GM19025 (cell line): ENCODE measurements around the gene RNH1.

Experiments used
- ATAC-seq: cut with Tn5 transposase; IDR thresholded peaks from one replicate; pipeline ENCODE4 v1.9.1; 2021; ENCODE audit warnings: mild to moderate bottlenecking, low read depth, moderate library complexity; ENCODE audit not compliant: unreplicated experiment

RNH1 gene

DNA sequence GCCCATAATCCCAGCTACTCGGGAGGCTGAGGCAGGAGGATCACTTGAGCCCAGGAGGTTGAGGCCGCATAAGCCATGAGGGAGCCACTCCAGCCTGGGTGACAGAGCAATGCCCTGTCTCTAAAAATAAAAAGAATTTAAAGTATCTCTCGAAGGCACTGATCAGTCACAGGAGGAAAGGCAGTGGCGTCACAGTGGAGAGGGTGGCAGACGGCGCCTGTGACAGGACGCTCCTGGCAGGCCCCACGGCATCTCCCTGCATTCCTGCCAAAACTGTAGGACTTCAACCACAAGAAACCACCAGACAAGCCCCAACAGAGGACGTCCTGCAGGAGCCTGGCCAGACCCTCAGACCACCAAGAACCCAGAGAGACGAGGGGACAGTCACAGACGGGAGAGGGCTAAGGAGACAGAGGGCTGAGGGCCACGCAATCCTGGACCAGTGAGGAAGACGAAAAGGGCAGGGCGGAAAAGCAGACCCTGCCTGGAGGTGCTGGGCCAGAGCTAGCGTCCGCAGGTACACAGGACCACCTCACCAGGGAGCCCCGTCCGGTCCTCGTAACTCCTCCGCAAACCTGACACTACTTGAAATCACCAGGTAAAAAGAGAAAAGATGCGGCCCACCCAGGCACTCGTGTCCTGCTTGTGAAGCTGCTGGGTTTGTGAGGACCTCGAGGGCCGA is 5.9 kb downstream of the RNH1 start:
- no peak for ATAC-seq

DNA sequence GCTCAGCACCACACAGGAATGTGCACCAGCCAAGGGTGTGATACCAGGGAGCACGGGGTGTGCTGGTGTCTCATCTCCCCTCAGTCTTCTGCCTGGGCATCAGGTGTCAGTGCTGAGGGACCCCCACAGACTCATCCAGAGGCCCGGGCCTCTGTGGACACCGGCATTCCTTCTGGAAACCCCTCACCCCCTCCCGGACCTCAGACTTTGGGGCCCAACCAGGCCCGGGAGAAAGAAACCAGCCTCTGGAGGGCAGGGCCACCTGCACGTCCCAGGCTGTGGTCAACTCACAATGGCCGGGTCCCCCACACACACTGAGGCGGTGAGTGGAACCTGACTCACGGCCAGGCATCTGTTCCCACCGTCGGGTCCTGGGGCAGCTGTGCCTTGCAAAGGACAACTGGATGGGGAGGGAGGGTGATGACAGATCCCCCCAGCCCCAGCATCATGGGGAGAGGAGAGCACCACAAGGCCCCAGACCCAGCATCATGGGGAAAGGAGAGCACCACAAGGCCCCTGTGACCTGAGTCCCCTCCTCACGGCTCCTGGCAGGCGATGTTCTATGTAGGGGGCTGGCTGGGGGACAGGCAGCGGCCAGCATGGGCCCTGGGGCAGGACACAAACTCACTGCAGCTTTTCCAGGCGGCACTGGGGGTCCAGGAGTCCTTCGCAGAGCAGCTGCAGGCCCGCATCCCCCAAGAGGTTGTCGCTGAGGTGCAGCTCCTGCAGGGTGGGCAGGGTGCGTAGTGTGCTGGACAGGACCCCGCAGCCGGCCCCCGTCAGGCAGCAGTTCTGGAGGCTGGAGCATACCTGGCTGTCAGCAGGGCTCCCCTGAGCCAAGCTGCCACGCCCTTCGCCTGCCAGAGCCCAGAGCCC is 7.6 kb downstream of the RNH1 start:
- no peak for ATAC-seq

DNA sequence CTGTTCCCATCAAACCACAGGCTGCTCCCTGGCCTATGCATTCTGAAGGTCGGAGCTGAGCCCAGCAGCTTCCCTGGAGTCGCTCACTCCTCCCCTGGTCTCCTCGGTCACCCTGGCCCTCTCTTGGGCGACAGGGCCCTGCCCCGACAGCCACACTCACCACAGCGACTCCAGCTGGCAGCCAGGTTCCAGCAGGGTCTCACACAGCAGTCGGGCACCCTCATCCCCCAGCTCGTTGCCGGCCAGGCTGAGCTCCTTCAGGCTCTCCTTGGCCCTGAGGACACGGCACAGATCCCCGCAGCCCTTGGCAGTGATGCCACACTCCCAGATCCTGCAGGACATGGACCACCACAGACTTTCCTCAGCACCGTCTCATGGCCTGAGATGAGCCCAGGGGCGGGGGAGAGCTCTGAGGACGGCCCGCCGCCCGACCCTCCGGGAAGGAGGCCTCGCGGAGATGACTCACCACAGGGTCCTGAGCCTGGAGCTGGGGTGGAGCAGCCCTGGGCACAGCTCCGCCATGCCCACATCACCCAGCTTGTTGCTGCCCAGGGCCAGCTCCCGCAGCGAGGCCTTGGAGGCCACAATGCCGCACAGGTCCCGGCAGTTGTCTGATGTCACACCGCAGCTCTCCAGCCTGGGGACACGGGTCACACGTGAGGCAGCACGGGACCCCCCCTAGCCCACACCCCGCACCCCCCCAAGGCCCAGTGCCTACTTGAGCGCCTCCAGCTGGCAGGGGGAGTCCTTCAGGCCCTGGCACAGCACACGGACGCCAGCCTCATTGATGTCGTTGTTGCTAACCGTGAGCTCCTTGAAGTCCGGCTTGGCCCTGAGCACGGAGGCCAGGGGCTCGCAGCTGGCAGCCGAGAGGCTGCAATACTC is 8.5 kb downstream of the RNH1 start:
- no peak for ATAC-seq

DNA sequence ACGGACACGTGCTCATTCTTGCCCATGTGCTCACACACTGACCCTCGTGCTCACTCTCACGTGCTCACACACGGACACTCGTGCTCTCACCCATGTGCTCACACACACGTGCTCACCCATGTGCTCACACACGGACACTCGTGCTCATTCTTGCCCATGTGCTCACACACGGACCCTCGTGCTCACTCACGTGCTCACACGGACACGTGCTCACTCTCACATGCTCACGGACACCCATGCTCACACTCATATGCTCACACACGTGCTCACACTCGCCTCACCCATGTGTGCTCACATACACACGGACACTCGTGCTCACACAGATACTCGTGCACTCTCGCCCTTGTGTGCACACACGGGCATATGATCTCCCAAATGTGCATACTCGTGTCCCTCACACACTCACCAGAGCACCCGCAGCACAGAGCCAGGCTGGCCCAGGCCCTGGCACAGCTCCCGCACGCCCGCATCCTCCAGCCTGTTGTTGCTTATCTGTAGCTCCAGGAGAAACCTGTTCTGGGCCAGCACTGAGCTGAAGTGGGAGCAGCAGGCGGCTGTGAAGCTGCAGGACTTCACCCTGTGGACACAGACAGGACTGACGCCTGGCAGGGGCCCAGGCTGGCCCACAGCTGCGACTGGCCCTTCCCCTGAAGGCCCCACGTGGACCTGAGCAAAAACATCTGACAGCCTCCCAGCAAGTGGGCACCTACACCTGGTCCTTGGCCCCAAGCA is 9.3 kb downstream of the RNH1 start:
- no peak for ATAC-seq

DNA sequence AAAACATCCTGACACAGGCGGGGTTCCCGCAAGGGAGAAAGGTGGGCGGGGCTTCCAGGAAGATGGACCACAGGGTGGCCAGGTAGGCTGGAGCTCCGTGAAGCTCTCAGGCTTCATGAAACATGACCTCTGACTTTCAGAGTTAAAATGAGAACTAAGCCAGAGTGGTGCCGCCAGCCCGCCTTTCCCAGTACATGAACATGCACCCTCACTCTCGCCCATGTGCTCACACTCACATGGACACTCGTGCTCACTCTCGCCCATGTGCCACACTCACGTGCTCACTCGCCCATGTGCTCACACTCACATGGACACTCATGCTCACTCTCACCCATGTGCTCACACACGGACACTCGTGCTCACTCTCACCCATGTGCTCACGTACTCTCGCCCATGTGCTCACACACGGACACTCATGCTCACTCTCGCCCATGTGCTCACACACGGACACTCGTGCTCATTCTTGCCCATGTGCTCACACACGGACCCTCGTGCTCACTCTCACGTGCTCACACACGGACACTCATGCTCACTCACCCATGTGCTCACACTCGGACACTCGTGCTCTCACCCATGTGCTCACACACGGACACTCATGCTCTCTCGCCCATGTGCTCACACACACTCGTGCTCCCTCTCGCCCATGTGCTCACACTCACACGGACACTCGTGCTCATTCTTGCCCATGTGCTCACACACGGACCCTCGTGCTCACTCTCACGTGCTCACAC is 10.0 kb downstream of the RNH1 start:
- ATAC-seq, result no peak

DNA sequence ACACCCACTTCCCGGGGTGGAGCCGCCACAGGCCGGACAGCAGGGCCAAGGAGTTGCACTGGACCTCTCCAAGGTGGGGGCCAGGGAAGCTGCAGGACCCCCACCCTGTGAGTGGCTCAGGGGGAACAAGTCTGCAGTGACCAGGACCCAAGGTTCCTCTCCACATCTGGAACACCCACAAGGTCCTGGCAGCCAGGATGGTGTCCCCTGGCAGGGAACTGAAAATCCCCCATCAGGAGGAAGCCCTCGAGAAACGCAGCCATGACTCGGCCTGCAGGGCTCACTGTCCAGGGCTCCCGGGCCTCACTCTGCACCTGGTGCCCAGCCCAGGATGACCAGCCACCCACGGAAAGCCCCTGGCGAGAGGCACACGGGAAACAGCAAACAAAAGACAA is 11.5 kb downstream of the RNH1 start:
- ATAC-seq, result no peak

DNA sequence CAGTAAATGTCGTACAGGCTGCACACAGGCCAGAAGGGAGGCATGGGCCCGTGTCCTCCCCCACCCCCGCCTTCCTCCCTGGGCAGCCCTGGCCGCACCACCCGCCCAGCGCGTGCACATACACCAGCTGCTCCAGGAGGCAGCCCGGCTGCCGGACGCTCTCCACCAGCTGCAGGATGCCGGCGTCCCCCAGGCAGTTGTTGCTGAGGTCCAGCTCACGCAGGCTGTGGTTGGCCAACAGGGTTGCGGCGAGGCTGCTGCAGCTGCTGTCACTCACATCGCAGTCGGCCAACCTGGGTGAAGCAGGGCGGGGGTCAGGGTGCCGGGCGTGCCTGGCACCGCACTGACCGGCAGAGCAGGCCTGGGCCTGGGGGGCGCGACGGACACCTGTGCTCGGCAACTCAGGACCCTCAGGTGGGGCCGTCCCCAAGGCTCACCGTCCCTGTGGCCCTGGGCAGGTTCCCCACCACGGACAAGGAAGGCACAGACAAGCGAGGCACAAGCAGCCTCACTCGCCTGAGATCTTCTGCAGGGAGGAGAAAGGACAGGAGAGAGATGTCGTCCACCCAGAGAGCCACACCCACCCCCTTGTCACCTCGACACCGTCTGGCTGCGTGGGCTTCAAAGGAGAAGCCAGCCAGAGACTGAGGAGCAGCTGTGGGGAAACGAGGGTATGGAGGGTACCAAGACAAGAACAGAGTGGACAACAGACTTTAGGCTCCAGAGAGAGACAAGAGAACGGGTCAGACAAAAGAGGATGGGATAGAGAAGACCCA is 12.1 kb downstream of the RNH1 start:
- no peak for ATAC-seq

DNA sequence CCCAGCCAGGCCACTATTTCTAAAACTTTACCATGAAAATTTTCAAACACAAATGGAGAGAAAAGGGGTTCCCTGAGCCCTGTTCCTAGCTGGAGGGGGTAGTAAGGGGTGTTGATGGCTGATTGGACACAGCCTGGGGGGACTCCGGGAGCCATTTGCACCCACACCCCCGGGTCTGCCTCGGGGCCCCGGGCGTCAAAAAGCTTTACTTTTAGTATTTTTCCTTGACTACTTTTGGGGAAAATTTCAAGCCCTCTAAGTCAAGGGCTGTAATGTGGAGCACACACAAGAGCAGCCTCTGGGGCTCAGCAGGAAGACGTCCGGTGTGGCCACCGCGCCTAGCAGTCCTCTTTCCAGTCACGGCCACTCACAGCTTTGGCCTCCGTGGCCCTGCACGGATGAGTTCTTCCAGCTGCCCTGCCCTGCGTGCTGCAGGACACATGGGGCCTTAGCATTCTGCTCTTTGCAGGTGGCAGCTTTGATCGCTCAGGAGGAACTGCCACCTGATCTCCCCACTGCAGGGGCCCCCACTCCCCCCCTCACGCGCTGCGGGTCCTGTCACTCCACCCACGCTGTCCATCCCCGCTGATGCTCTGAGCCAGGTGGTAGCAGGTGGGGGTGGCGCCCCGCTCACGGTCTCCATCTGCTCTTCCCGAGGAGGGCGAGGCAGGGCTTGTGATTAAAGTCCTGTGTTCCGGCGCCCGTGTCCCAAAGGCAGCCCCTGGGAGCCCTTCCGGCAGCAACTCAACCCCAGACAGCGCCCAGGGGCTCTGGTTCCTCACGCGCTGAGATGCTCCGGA is 14.4 kb downstream of the RNH1 start:
- no peak for ATAC-seq

DNA sequence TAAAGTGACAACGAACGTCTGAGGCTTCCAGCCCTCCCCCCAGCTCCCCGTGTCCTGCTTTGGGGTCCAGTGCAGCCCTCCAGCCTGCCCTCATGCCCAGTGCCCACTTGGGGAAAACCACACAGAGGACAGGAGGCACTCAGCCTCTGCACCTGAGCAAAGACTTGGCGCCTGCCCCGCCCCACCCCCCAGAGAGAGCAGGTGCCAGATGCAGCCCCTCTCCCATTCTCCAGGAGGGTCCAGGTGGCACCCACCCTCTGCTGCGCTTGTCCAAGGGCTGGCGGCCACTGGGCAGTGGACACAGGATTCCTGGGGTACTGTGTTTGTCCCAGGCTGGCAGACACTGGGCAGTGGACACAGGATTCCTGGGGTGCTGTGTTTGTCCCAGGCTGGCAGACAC is 15.7 kb downstream of the RNH1 start:
- no peak for ATAC-seq

DNA sequence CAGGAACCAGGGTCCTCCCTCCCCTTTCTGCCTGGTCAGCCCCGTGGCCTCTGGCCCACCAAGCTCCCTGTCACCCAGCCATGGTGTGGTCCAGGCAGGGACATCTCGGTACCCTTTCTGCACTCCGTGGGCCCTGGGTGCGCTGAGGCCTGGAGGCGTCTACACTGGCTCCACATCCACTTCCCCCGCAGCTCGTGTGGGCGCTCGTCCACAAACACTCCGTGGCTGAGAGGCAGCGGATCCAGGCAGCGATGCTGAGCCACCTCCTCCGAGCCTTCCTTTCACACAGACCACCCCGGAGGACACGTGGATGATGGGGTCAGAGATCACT is 16.1 kb downstream of the RNH1 start:
- ATAC-seq, result no peak

DNA sequence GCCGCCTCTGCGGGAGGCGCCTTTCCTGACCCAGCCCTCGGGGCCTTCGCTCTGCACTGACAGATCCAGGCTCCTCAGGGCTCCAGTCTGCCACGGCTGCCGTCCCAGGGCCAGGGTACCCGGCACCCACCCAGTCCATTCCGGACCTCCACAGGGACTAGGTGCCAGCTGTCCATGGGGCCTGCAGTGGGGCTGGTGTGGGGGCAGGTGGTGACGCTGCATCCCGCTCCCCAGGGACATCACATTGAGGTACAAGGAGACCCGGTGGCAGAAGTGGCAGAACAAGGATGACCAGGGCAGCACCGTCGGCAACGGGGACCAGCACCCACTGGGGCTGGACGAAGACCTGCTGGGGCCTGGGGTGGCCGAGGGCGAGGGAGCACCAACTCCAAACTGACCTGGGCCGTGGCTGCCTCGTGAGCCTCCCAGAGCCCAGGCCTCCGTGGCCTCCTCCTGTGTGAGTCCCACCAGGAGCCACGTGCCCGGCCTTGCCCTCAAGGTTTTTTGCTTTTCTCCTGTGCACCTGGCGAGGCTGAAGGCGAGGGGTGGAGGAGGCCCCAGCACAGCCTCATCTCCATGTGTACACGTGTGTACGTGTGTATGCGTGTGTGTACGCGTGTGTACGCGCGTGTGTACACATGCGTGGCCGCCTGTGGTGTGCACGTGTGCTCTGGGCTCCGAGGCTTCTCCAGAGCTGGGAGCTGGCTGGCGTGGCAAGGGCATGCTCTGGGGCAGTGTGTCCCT is 16.7 kb downstream of the RNH1 start:
- ATAC-seq, result no peak

DNA sequence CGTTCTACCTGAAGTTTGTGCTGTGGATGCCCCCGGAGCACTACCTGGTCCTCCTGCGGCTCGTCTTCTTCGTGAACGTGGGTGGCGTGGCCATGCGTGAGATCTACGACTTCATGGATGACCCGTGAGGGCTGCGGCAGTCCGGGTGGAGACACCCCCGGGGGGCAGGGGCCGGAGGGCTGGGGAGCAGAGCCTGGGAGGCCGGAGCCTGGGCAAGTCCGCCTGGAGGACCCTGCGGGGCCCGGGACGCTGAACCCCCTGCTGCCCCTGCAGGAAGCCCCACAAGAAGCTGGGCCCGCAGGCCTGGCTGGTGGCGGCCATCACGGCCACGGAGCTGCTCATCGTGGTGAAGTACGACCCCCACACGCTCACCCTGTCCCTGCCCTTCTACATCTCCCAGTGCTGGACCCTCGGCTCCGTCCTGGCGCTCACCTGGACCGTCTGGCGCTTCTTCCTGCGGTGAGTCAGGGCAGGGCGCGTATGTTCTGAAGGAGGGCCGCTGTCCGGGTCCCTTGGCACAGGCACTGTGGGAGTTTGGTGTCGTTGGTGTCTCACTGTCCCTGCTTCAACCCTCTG is 17.3 kb downstream of the RNH1 start:
- ATAC-seq, result no peak

DNA sequence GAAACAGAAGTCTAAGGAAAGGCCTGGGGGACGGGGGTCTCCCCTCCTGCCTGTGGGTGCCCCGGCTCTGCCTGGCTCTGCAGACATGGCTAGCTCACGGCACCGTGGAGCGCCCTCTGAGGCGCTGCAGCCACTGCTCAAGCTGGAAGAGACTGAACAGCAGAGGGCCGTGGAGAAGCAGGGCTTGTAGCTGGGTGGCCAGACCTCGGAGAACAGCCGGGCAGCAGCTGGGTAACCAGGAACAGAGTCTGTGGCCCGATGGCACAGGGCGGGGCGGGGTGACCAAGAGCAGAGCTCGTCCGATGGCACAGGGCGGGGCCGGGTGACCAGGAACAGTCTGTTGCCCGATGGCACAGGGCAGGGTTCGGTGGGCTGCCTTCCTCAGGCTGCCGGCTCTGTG is 18.1 kb downstream of the RNH1 start:
- ATAC-seq, result no peak

DNA sequence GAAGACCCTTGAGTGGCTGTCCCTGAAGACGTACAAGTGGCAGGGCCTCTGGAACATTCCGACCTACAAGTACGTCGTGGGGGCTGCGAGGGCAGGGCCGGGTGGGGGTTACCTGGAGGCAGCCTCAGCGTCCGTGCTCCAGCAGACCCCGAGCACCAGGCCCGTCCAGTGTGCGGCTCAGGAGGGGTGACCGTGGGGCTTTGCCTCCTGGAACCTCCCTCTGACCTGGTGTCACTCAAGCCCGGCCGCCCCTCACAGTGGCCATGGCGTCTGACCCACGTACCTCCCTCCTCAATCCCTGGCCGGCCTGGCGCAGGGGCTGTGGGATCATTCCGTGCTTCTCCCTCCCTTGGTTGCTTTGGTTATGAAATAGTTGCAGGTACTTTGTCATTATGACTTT is 18.5 kb downstream of the RNH1 start:
- no peak for ATAC-seq

DNA sequence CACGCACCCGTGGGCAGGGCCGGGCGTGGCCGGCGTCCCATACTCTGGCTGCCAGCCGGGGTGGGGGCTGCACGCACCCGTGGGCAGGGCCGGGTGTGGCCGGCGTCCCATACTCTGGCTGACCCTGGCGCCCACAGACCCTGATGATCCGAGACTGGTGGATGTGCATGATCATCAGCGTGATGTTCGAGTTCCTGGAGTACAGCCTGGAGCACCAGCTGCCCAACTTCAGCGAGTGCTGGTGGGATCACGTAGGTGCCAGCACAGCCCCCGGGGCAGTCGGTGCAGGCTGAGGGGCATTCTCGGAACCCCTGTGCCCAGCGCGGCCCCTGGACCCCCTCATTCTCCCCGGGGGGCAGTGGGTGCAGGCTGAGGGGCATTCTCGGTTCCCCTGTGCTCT is 19.0 kb downstream of the RNH1 start:
- ATAC-seq, result no peak

DNA sequence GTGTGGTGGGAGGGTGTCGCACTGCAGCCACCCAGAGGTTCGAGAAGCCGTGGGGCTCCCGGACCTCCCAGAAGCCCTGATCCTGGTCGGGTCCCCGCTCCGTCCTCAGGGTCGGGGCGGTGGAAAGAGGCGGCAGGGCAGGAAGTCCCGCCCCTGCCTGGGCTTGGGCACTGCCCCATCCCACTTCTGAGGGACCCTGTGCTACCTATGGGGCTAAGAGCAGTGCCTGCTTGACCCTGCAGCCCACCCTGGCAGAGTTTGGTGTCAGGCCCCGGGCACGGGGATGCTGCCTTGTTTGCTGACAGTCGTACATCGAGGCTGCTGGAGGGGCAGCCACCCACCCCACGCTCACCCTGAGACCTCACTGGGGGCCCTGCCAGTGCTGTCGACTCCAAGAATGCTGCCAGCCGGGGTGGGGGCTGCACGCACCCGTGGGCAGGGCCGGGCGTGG is 19.4 kb downstream of the RNH1 start:
- ATAC-seq, result no peak

DNA sequence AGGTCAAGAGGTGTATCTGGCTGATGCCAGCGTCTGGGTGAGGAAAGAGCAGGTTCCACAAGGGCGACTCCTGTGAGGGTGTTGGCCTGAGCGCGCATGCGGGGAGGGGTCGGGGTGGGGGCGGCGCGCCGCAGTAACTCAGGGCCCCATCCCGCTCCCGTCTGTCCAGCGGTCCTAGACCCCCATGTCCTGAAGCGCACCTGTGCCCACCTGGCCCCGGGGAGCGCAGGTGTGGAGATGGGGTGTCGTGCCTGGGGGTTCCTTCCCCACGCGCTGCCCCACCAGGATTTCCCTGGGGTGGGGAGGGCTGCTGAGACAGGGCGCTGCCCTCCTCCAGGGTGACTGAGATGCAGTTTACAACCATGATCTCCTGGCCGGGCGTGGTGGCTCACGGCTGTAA is 20.9 kb downstream of the RNH1 start:
- no peak for ATAC-seq
